GM12878 (cell line): ENCODE measurements around the gene ATCAY. TPM values are rescaled to one million over a fixed set of nuclear protein-coding genes. Genes with fewer than 3 reads are reported as not detected.

Source experiments
- ATAC-seq: fragments of 200-7000 bp; cut with Tn5 transposase; 3 replicates; pipeline ENCODE4 v1.9.1; 2020; ENCODE audit warnings: mild to moderate bottlenecking, moderate library complexity
- BruUV-seq: library from RNA; stranded (reverse); fragments of 400-500 nt; replicated peaks from 2 replicates; lab custom pipeline; 2021; lab: Mats Ljungman, UMichigan
- CTCF ChIA-PET: fragments of 300-600 bp; sonication (Branson Sonifier 250); formaldehyde crosslinking; extraction: SDS; loops from one replicate; lab custom pipeline; 2021; ENCODE audit warnings: inconsistent platforms; lab: Yijun Ruan, JAX
- POLR2A ChIA-PET: fragments of 350-600 bp; formaldehyde crosslinking; extraction: SDS; loops from one replicate; lab custom pipeline; 2021; ENCODE audit warnings: inconsistent platforms; lab: Charles Lee
- RAD21 ChIA-PET: fragments of 300-600 bp; sonication (Branson Sonifier 250); formaldehyde crosslinking; loops from one replicate; lab custom pipeline; 2023; ENCODE audit warnings: antibody characterized with exemption; ENCODE audit not compliant: unreplicated experiment; lab: Charles Lee
- SMC1A ChIA-PET: fragments of 300-600 bp; sonication (Branson Sonifier 250); formaldehyde crosslinking; loops from one replicate; lab custom pipeline; 2023; ENCODE audit not compliant: unreplicated experiment, uncharacterized antibody; lab: Charles Lee
- DNase-seq: peaks from one replicate; pipeline ENCODE4 v3.0.0-alpha.2; 2011; ENCODE audit warnings: low read depth, low spot score
- FAIRE-seq: peaks from 3 replicates; lab custom pipeline; 2011; peaks lifted over from hg19 to GRCh38; lab: Jason Lieb, UNC
- H2AFZ ChIP-seq: 2 replicates; pipeline ENCODE4 v1.6.0; 2011; ENCODE audit warnings: low read depth, low read length, control low read depth; ENCODE audit not compliant: control insufficient read depth
- H3K27ac ChIP-seq: 2 replicates; pipeline ENCODE4 v1.5.1; 2011; ENCODE audit warnings: control low read depth; ENCODE audit not compliant: control insufficient read depth, insufficient read depth
- H3K27me3 ChIP-seq, 2 experiments: replicated peaks in 1 of 2; 2 replicates each; pipeline versions ENCODE4 v1.6.0 to v1.6.1; 2011; ENCODE audit warnings: low read length in 1 of 2; ENCODE audit not compliant: control insufficient read depth in 2 of 2, insufficient read depth in 2 of 2
- H3K36me3 ChIP-seq, 2 experiments: 2 replicates each; pipeline ENCODE4 v1.5.1; 2011; ENCODE audit warnings: low read length in 1 of 2; ENCODE audit not compliant: control insufficient read depth in 2 of 2, insufficient read depth in 2 of 2
- H3K4me1 ChIP-seq: 2 replicates; pipeline ENCODE4 v1.6.1; 2011; ENCODE audit warnings: mild to moderate bottlenecking, low read length, moderate library complexity, mixed read lengths; ENCODE audit not compliant: control insufficient read depth, insufficient read depth
- H3K4me2 ChIP-seq: 2 replicates; pipeline ENCODE4 v1.6.0; 2011; ENCODE audit warnings: control low read depth; ENCODE audit not compliant: control insufficient read depth, insufficient read depth
- H3K4me3 ChIP-seq: fragments of 200-600 bp; sonication (generic); 2 replicates; pipeline ENCODE4 v1.5.1; 2016
- H3K79me2 ChIP-seq: 2 replicates; pipeline ENCODE4 v1.6.0; 2011; ENCODE audit warnings: low read length; ENCODE audit not compliant: control insufficient read depth, insufficient read depth
- H3K9ac ChIP-seq: 2 replicates; pipeline ENCODE4 v1.8.0; 2011; ENCODE audit warnings: low read length, control low read depth, mixed read lengths; ENCODE audit not compliant: control insufficient read depth, insufficient read depth
- H3K9me3 ChIP-seq: replicated peaks from 3 replicates; pipeline ENCODE4 v1.5.1; 2011; ENCODE audit warnings: mild to moderate bottlenecking, low read length; ENCODE audit not compliant: control insufficient read depth, insufficient read depth
- H4K20me1 ChIP-seq: 2 replicates; pipeline ENCODE4 v1.6.0; 2011; ENCODE audit not compliant: control insufficient read depth, insufficient read depth
- CBX5 ChIP-seq: sonication (generic); IDR thresholded peaks from 2 replicates; pipeline ENCODE4 v1.6.1; 2016; ENCODE audit warnings: low read depth, moderate library complexity, mild to moderate bottlenecking, inconsistent platforms
- CHD4 ChIP-seq: fragments of 200-600 bp; sonication (generic); IDR thresholded peaks from 2 replicates; pipeline ENCODE4 v1.6.1; 2016; ENCODE audit warnings: mild to moderate bottlenecking
- GABPA ChIP-seq: IDR thresholded peaks from 2 replicates; pipeline ENCODE4 v1.6.1; 2014; ENCODE audit warnings: antibody characterized with exemption, low read depth, mild to moderate bottlenecking, inconsistent platforms
- IKZF2 ChIP-seq, 2 experiments: fragments of 450-650 bp; IDR thresholded peaks; 2 replicates each; pipeline ENCODE4 v1.6.1; 2017; ENCODE audit warnings: mild to moderate bottlenecking in 2 of 2, moderate library complexity in 2 of 2
- IRF4 ChIP-seq: IDR thresholded peaks from 2 replicates; pipeline ENCODE4 v1.6.1; 2011; ENCODE audit warnings: low read depth, low read length
- LARP7 ChIP-seq: fragments of 450-650 bp; IDR thresholded peaks from 2 replicates; pipeline ENCODE4 v1.6.1; 2017; ENCODE audit warnings: mild to moderate bottlenecking
- MTA3 ChIP-seq: IDR thresholded peaks from 2 replicates; pipeline ENCODE4 v1.6.1; 2012; ENCODE audit warnings: low read length, inconsistent platforms, borderline replicate concordance
- NFIC ChIP-seq: IDR thresholded peaks from 2 replicates; pipeline ENCODE4 v1.6.1; 2012; ENCODE audit warnings: low read depth, mild to moderate bottlenecking, inconsistent platforms, low read length, moderate library complexity
- NRF1 ChIP-seq: conservative IDR thresholded peaks from 2 replicates; pipeline ENCODE4 v1.6.1; 2011; ENCODE audit warnings: mild to moderate bottlenecking, low read depth, low read length, improper control_type of control experiment
- POLR2A ChIP-seq: IDR thresholded peaks from 2 replicates; pipeline ENCODE4 v1.6.1; 2011; ENCODE audit warnings: low read depth, mild to moderate bottlenecking, low read length
- SIN3A ChIP-seq: IDR thresholded peaks from 2 replicates; pipeline ENCODE4 v1.6.1; 2012; ENCODE audit warnings: low read depth, low read length, improper control_type of control experiment
- SMAD5 ChIP-seq: IDR thresholded peaks from 2 replicates; pipeline ENCODE4 v1.6.1; 2016; ENCODE audit warnings: antibody characterized with exemption, low read depth
- TCF7 ChIP-seq: IDR thresholded peaks from 2 replicates; pipeline ENCODE4 v1.6.1; 2014; ENCODE audit warnings: antibody characterized with exemption, borderline replicate concordance
- ZNF24 ChIP-seq: fragments of 450-650 bp; IDR thresholded peaks from 2 replicates; pipeline ENCODE4 v1.6.1; 2017; ENCODE audit warnings: antibody characterized with exemption, mild to moderate bottlenecking
- WGBS: methylation state at CpG from one replicate; pipeline ENCODE4 v1.1.6; 2016; ENCODE audit warnings: low lambda C conversion rate; ENCODE audit not compliant: insufficient replicate concordance, insufficient coverage; ENCODE audit errors: missing lambda C conversion rate; 5-methylcytosine and 5-hydroxymethylcytosine counted together
- in situ Hi-C: fragments of 300-500 bp; cut with MboI; formaldehyde crosslinking; loops from 9 replicates; pipeline ENCODE4 v1.14.3; 2018; ENCODE audit warnings: mixed read lengths
- intact Hi-C: fragments of 100-400 bp; cut with micrococcal nuclease; formaldehyde crosslinking; loops from one replicate; pipeline ENCODE4 v1.14.2; 2022; ENCODE audit not compliant: unreplicated experiment
- polyA plus RNA-seq, 11 experiments: library from polyadenylated mRNA; depleted of rRNA in 4 of 11; unstranded in 6 of 11; stranded (reverse) in 5 of 11; fragments of >200 nt; fragmentation: Nextera tagmentation in 4 of 11; fragmentation: Illumina TruSeq in 1 of 11; extraction: Ambion mirVana in 4 of 11; extraction: Trizol in 1 of 11; gene quantifications; 1 replicate in 1 of 11; 2 replicates in 10 of 11; pipeline versions ENCODE4 v1.2.1 to v1.2.3, GENCODE V29; 2011 to 2016; ENCODE audit warnings: inconsistent platforms in 2 of 11, missing spikeins in 2 of 11, low read depth in 1 of 11
- total RNA-seq, 4 experiments: library from RNA; depleted of rRNA in 3 of 4; stranded (reverse); fragments of >200 nt in 3 of 4; fragmentation: Illumina TruSeq in 1 of 4; extraction: Trizol in 1 of 4; gene quantifications; 2 replicates each; pipeline versions ENCODE4 v1.2.1 to v1.2.3, GENCODE V29; 2013 to 2021
- TF ChIP-seq, protein P1 (sequence below): fragments of 450-650 bp; IDR thresholded peaks from 2 replicates; pipeline ENCODE4 v1.6.1; 2017; ENCODE audit warnings: low read depth, mild to moderate bottlenecking, moderate library complexity

ATCAY gene
- total and polyA plus RNA-seq, 10 of the 15 experiments (the other 5 are each of a cell fraction or from before 2014, with no cell fraction given), result under 0.01 to 0.04 (median 0.02) TPM; not detected in 4

DNA sequence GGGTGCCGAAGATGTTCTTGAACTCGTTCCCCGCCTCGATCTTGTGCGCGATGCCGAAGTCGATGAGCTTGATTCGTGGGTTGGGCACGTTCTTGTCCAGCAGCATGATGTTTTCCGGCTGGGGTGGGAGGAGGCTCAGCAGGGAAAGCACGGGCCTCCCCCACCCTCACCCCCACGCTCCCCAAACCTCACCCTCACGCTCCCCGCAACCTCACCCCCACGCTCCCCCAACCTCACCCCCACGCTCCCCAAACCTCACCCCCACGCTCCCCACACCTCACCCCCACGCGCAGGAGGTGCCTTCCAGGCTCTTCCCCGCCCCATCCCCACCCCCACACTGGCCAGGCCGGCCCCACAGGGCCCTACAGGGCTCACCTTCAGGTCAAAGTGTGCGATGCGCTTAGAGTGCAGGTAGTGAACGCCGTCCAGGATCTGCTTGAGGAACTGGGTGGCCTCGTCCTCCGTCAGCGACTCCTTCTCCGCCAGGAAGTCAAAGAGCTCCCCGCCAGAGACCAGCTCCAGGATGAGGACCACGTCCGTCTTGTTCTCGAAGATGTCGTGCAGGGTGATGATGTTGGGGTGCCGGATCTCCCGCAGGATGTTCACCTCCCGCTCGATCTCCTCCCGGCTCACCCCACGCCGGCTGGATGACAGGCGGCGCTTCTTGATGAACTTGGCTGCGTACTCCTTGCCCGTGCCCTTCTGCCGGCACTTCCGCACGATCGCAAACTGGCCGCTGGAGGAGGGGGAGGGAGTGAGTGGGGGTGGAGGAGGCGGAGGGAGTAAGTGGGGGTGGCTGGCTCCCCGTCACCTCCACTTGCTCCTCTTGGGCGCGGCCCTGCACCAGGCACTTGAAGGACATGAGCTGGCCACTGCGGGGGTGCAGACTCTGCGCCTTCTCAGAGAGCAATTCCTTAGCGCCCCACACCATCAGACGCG, 84.0 kb downstream of the ATCAY start:
- no peak for ATAC-seq
- ChIA-PET SMC1A (no interaction called here), CTCF (no interaction called here), POLR2A (interaction anchor here (0.6 kb wide), 1 partner anchor 23 kb away, joined by 6 read pairs; no protein-coding TSS in a partner anchor), RAD21 (no interaction called here)
- H3K36me3 ChIP-seq, result peaks cover 3 to 7% of the 10 kb centered on the region in 2 experiments; a peak in 3 of 4 replicates
- H2AFZ ChIP-seq, result no peak overlapping the region
- no peak overlapping the region for H3K4me2 ChIP-seq
- H3K4me3 ChIP-seq, result no peak overlapping the region
- H3K27ac ChIP-seq, result no peak overlapping the region
- no peaks in the 10 kb centered on the region; the same call in 1 of the 2 replicates for H3K4me1 ChIP-seq
- intact Hi-C loops, result no loop called here
- TF ChIP-seq ZNF24 (no peak), IKZF2 (IDR thresholded peaks at IDR 0.05) (no peak), SIN3A (no peak), SMAD5 (no peak), LARP7 (no peak), CBX5 (no peak), GABPA (no peak), NFIC (no peak), MTA3 (no peak), NRF1 (no peak), CHD4 (no peak), POLR2A (no peak), TCF7 (no peak), IRF4 (no peak)
- TF ChIP-seq, protein P1, sequence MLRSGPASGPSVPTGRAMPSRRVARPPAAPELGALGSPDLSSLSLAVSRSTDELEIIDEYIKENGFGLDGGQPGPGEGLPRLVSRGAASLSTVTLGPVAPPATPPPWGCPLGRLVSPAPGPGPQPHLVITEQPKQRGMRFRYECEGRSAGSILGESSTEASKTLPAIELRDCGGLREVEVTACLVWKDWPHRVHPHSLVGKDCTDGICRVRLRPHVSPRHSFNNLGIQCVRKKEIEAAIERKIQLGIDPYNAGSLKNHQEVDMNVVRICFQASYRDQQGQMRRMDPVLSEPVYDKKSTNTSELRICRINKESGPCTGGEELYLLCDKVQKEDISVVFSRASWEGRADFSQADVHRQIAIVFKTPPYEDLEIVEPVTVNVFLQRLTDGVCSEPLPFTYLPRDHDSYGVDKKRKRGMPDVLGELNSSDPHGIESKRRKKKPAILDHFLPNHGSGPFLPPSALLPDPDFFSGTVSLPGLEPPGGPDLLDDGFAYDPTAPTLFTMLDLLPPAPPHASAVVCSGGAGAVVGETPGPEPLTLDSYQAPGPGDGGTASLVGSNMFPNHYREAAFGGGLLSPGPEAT, result no peak
- BruUV-seq, result no TSS peak
- peaks cover 4% of the 10 kb centered on the region for H3K79me2 ChIP-seq
- no peaks in the 10 kb centered on the region for H3K27me3 ChIP-seq
- no peaks in the 10 kb centered on the region for H3K9me3 ChIP-seq
- H3K9ac ChIP-seq, result no peak overlapping the region
- in situ Hi-C loops, result no loop called here
- no peak for DNase-seq
- no peak for FAIRE-seq
- no peaks in the 10 kb centered on the region for H4K20me1 ChIP-seq
- WGBS, result 98% methylated on average over 43 of the region's 60 CpGs
